NCI-H446 treated with DMSO at 0.1 percent for 48 hours (cell line): ENCODE measurements around the gene POLR3E.

Source experiments
- DNase-seq: peaks from one replicate; lab custom pipeline; 2025; lab: John Stamatoyannopoulos, UW

Gene POLR3E, protein sequence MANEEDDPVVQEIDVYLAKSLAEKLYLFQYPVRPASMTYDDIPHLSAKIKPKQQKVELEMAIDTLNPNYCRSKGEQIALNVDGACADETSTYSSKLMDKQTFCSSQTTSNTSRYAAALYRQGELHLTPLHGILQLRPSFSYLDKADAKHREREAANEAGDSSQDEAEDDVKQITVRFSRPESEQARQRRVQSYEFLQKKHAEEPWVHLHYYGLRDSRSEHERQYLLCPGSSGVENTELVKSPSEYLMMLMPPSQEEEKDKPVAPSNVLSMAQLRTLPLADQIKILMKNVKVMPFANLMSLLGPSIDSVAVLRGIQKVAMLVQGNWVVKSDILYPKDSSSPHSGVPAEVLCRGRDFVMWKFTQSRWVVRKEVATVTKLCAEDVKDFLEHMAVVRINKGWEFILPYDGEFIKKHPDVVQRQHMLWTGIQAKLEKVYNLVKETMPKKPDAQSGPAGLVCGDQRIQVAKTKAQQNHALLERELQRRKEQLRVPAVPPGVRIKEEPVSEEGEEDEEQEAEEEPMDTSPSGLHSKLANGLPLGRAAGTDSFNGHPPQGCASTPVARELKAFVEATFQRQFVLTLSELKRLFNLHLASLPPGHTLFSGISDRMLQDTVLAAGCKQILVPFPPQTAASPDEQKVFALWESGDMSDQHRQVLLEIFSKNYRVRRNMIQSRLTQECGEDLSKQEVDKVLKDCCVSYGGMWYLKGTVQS

DNA sequence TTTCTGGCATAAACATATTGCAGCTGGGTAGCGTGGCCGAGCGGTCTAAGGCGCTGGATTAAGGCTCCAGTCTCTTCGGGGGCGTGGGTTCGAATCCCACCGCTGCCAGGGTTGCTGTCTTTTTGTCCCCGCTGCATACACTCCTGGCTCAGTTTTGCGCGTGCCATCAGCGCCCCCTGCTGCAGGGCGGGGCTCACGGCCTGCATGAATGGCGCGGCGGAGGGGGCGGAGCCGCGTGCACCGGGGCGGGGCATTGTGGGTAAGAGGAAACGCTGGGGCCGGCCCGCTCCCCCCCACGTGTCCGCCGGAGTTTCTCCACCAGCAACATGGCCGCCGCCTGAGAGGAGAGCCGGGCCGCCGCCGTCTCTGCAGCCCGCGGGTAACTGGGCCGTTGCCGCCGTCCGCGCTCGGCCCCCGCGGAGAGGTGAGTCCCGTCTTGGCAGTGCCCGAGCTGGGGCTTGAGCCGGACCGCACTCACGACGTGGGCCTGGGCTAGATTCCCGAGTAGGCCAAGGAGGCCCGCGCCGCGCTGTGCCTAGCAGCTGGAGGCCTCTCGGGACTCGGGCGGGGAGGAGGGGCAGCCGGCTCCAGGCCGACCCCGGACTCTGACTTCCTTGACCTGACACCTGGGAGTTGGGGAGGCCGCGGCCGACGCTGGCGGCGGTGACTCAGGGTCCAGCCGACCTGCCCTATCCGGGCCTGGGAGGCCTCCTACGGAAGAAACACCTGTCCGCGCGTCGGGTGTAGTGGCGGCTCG is at the start of gene POLR3E:
Gene POLR3E (plus strand): TSS at position 296 of the 757 bp plus-strand sequence. CDS start 5,560 bp downstream, outside the sequence.
- peak; percentile 90 for DNase-seq

DNA sequence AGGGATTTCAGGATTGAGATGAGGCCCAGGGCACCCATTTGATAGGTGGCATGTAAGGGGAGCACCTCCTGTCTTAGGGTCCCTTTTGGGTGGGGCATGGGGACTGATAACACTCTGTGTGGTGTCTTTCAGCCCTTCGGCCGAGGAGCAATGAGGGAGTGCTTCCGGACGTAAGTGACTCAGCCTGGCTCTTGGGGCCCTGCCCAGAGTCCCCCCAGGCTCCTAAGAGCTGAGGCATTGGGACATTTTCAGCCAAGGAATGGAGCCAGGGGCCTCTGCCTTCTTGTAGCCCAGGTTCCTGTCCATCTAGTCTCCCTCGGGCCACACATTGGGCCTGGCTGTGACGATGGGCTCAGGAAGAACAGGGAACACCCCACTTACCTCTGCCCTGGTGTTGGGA is 46.7 kb upstream of the POLR3E start:
- no peak for DNase-seq

DNA sequence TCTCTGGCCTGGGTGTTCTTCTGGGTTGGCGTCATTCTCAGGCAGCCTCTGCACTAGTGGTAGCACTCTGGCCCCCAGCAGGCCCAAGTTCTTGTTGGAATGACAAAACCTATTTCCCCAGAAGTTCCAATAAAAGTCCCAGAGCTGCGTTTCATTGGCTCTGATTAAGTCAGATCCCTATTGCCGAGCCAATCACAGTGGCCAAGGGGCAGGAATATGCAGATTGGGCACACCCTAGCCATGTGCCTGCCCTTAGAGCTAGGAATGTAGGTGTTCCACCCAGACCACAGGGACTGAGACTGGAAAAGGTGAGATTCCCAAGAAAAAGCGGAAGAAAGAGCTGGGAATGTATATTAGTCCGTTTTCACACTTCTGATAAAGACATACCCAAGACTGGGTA is 44.9 kb upstream of the POLR3E start:
- DNase-seq: no peak

DNA sequence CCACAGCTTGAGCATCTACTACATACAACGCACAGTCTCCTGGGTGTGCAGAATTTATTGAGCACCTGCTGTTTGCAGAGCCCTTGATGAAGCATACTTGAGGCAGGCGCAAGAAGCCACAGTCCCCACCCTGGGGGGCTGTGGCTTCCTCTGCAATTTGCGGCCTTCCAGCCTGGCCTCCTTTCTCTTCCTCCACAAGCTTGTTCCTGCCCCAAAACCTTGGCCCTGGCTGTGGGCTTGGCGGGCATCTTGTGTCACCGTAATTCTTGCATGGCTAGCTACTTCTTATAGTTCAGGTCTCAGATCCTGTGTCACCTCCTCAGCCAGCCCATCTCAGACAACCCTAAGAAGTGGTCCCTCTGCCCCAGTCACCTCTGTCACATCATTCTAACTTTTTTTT is 43.9 kb upstream of the POLR3E start:
- DNase-seq: no peak

DNA sequence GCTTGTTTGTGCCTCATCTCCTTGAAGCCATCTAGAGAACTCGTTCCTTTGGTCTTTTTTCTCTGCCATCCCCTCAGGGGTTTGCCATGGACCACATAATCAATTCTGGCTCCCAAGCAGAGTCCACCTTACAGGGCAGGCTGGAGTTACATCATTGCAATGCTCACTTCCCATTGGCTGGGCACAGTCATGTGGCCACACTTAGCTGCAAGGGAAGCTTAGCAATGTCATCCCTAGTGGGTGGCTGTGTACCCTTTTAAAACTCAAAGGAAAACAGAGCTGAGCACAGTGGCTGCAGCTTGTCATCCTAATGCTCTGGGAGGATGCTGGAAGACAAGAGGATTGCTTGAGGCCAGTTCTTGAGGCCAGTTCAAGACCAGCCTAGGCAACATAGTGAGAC is 41.9 kb upstream of the POLR3E start:
- no peak for DNase-seq

DNA sequence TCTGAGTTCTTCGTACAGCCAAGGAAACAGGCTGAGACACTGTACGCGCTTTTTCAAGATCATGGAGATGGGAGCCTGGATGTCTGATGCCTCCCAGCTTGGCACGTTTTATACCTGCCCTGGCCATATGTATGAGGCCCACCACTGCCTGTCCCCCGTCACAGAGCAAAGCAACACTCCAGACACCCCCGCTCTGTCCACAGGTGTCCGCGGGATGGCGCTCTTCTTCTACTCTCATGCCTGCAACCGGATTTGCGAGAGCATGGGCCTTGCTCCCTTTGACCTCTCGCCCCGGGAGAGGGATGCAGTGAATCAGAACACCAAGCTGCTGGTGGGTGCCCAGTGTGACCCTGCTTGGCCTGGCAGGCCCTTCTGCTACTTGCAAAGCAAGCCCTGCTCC is 39.8 kb upstream of the POLR3E start:
- no peak for DNase-seq

DNA sequence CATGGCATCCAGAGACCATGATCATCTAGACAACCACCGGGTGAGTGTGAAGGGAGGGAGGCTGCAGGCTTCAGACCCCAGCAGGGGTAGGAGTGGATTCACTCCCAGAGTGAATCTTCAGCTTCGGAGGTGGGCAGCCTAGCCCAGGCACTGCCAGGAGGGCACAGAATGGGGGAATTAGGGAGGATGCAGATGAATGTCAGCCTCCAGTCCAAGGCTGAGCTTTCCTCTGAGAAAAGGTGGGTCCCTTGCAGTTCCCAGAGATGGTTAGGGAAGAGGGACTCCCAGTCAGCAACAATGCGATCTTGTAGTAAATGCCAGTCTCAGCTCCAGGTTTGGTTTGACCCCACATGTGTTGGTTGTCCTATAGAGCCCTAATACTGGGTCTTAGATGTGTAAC is 36.7 kb upstream of the POLR3E start:
- no peak for DNase-seq

DNA sequence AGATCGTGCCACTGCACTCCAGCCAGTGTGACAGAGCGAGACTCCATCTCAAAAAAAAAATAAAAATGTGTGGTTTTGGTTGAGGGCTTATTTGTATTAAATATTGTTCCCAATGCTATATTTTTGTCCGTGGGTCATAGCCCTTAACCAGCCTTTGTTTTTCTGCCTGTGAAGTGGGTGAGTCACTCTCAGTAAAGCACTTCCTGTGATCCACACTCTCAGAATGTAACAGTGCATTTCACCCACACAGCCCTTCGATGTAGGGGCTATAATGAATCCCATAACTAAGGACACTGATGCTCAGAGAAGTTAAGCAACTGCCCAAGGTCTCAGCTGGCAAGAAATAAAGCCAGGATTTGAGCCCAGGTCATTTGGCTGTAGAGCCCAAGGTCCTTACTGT is 34.7 kb upstream of the POLR3E start:
- no peak for DNase-seq

DNA sequence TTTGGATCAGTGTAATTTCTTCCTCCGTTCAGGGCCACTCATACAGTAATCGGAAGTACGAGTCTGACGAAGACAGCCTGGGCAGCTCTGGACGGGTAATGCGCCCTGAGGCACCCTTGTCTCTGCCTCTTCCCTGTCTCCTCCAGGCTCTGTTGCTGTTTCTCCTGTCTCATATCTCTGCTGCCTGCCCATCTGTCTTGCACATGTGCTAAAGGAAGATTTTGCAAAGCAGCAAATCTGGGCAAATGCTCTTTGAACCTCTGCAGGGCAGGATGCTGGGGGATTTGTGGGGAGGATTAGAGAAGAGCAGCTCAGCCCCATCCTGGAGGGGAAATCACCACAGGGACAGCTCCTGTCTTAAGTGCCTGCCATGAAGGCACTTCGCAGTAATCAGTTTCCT is 32.4 kb upstream of the POLR3E start:
- no peak for DNase-seq

DNA sequence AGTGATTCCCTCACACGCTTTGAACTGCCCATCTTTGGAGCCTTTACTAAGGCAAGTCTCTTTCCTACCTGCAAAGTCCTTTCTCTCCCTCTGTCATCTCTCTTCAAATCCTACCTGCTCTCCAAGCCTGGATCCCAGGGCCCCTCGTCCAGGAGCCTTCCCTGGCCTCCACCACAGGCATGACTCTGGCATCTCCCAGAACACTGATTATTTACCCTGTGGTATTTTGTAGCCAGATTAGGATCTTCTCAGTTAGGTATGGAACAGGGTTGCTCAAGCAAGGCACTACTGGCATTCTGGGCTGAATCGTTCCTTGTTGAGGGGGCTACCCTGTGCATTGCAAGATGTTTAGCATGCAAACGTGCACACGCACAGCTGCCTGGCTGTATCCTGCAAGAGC is 31.9 kb upstream of the POLR3E start:
- no peak for DNase-seq

DNA sequence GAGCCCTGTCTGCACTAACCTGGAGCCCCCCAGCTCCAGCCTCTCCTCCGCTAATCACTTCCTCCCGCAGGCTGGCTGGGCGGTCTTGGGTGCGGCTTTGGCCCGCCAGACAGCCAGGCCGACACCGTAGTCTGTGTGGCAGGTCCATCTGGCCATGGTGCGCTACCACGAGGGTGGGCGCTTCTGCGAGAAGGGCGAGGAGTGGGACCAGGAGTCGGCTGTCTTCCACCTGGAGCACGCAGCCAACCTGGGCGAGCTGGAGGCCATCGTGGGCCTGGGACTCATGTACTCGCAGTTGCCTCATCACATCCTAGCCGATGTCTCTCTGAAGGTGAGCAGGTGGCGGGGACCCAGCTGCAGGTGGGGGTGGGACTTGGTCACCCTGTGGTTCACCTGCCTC is 30.7 kb upstream of the POLR3E start:
- DNase-seq: no peak

DNA sequence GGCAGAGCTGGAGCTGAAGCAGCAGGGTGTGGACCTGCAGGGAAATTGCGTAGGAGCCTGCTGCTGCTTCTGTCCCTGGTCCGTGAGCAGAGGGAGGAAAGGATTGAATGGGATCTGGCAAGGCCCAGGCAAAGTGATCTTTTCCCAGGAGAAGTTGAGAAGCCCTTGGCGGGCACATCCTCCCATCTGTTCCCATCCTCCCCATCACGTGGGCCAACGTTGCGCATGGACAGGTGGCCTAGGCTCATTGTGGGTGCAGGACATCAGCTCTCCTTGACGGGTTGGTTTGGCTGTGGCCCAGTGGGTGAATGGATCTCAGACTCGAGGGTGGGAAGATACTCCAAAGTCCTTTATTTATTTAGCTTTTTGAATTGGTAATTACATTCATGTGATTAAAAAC is 29.4 kb upstream of the POLR3E start:
- DNase-seq: peak; percentile 8

DNA sequence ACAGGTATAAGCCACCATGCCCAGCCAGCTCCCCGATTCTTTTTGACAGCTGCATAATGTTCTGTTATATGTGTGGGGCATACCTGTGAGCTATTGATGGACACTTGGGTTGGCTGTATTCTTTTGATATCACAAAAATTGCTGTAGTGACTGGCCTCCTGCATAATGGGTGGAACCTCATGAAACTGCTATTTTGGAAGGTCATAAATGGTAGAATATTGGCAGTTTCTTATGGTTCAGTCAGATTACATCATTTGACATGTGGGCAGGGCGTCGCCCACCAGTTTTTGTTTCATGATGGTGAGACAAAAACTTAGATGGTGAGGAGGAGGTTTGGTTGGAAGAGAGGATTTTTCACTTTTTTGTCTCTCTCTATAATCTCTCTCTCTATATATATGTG is 26.7 kb upstream of the POLR3E start:
- DNase-seq: no peak

DNA sequence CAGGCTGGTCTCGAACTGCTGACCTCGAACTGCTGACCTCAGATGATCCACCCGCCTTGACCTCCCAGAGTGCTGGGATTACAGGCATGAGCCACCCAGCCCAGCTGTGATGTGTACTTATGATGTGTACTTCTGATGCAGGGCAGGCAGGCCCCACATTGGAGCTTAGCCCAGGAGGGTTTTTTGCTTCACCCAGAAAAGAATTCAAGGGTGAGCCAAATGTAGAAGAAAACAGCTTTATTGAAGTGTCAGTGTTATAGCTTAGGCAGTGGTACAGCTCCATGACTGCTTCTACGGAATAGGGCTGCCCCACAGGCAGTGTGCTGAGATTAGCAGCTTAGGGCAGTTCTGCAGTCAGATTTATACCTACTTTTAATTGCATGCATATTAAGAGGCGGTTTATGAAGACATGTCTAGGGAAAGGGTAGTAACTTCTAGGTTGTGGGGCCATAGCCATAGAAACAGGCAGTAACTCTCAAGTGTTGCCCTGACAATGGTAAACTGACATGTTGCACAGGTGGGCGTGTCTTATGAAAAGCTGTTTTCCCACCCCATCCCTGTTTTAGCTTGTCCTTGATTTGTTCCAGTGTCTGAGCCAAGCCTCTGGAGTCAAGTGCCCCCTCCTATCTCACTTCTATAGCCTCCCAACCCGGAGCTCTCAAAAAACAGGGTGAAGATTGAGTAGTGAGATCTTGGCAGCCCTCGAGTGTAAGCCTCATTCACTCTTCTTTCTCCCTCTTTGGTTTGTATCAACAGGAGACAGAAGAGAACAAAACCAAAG is 24.1 kb upstream of the POLR3E start:
- DNase-seq: no peak

DNA sequence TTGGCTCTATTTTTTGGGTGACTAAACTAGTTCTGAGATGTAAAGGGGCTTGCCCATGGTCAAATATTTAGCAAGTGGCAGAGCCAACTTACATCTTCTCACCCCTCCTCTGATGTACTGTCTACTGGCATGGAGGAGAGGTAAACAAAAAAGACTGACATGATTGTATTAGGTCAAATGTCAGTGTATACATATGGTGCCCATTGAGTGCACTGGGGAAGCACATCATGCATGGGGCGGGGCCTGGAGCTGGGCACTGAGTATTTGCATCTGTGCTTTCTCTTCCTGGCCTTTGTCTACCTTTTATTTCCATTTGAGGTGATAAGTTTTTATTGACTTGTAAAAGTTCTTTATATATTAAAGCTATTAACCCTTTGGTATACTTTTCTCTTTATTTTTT is 22.3 kb upstream of the POLR3E start:
- DNase-seq: no peak

DNA sequence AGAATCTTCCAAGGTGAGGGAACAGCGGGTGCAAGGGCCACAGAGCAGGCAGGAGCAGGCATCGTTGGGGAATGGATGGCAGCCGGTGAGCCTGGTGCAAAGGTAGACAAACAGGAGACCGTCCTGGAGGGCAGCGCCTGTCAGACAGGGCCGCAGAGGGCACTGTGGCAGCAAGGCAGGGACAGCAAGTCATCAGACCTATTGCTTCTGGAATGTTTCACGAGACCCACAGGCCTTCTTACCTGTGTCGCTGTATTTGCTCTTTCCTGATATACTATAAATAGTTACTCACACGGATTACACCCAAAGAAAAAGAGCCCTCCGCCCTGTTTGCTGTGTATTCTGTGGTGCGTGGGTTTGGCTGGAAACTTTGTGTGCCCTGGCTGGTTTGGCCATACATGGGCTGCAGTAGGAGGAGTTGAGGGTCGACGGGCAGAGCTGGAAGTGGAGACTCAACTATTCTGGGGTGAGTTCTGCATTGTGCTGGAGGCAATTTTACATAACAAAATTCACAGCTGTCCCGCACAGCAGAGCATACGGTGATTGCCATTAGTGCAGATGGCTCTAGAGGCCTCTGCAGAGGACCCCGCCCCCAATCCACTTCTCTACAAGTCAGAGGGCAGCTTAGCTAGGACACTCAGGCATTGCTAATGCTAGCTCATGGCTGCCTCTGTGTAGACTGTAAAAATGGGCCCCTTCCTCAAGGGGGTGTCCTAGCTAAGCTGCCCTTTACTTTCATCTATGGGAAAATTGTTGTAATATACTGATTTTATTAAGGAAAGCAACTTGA is 18.6 kb upstream of the POLR3E start:
- no peak for DNase-seq

DNA sequence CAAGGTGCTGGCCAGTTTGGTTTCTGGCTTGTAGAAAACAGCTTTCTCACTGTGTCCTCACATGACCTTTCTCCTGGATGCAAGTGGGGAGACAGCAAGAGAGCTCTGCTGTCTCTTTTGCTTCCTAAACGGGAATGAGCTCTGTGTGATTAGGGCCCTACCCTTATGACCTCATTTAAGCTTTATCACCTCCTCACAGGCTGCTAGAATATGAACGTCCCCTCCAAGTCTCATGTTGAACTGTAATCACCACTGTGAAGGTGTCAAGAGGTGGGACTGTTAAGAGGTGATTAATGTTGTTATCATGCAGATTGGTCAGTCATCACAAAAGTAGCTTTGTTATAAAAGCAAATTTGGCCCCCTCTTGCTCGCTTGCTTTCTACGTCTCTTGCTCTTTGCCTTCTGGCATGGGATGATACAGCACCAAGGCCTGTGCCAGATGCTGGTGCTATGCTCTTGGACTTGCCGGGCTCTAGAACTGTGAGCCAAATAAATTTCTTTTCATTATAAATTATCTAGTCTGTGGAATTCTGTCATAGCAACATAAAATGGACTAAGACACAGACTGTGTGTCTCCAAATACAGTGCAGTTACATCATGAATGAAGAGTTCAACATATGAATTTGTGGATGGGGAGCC is 14.8 kb upstream of the POLR3E start:
- no peak for DNase-seq

DNA sequence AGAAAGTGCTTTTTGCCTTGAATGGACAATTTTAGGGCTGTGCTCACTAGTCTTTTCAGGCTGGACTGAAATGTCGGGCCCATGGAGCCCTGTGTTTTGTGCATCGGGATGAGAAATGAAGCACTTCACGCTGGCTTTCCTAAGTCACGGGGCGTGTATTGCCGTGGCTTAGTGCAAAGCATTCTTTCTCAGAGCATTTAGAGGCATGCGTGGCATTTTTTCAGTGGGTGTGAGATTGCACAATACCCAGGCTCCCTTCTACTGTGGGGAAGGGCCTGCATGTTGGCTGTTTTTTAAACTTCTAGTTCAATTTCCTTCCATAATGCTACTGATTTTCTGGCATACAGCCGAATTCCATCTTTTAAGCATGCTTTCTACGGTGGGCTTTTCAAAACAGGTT is 12.6 kb upstream of the POLR3E start:
- no peak for DNase-seq

DNA sequence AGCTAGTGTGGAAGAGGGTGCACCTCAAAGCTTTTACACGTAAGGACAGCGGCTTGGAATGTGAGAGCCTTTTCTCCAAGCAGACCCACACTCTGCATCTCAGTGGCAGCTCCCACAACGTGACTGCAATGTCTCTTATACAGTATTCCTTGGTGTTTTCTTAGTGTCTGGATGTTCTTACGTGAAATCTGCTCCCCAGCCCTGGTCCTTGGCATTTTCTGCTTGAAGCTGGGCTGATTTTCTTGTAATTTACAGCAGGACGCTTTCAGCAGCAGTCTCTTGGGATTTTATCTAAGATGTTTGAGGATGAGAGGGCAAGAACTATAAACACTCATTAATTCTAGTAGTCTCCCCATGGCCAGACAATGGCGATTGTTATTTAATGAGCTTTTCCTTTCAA is 12.1 kb upstream of the POLR3E start:
- no peak for DNase-seq

DNA sequence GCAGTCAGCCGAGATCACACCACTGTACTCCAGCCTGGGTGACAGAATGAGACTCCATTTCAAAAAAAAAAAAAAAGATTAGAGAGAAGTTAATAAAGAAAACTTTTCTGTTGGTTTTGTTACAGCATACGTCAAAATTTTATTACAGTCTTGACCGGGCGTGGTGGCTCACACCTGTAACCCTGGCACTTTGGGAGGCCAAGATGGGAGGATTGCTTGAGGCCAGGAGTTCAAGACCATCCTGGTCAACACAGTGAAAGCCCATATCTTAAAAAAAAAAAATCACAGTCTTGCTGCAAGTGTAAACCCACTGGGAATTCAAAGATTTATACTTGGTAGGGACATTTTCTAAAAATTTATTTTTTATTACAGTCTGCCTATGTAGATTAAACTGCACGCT is 6.2 kb upstream of the POLR3E start:
- no peak for DNase-seq

DNA sequence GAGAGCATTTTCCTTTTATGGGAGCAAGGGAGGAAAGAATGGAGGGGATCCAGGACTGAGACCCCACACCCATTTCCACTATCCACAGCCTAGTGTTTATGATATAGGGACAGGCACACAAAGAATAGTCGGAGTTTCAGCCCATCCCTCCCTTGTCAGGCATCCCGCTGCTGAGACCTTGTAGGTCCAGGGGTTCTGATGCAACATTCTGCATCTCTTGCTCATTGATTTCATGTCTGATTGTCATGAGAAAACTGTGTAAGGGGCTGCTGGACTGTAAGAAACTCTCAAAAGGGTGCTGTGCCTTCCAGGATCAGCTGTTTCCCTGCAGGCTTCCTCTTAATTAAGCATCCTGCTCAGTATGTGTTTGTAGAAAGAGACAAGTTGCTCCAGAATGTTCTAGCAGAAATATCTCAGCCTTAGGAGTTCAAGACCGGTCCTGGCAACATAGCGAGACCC is 5.3 kb upstream of the POLR3E start:
- no peak for DNase-seq
